Measurements from ENCODE around the gene PMEPA1.

DNA sequence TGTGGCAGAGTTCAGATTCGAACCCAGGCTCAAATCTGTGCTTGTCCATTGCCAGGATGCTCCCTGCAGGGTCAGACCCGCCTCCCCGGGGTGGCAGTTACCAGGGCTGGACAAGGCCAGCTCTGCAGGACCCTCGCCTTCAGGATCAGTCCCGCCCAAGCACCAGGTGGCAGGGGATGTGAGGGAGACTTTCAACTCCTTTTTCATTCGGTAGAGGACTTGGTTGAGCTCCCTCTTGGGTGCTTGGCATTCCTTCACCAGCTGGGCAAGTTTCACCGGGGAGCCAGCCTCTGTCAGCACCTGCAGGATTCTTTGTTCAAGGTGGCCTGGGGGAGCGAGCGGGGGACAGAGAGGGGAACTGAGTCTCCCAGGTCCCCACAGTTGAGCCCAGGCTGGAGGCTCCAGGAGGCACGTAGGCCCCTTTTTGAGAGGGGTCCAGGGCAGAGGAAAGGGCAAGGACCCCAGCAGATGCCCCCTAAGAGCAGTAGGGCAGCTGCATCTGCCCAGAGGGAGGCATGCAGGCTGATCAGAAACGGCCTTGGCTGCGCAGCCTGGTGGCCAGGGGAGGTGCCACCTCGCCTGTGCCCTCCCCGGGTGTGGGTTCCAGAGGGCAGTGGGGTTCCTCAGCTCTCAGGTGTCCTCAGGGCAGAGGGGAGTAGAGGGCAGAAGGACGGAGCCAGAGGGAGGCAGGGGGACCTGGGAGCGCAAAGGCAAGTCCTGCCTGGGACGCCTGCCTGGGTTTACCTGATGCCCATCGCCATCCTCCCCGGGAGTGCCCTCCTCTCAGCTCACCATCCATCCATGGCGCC, 93.5 kb downstream of the PMEPA1 start:
- TF ChIP-seq, protein P1, sequence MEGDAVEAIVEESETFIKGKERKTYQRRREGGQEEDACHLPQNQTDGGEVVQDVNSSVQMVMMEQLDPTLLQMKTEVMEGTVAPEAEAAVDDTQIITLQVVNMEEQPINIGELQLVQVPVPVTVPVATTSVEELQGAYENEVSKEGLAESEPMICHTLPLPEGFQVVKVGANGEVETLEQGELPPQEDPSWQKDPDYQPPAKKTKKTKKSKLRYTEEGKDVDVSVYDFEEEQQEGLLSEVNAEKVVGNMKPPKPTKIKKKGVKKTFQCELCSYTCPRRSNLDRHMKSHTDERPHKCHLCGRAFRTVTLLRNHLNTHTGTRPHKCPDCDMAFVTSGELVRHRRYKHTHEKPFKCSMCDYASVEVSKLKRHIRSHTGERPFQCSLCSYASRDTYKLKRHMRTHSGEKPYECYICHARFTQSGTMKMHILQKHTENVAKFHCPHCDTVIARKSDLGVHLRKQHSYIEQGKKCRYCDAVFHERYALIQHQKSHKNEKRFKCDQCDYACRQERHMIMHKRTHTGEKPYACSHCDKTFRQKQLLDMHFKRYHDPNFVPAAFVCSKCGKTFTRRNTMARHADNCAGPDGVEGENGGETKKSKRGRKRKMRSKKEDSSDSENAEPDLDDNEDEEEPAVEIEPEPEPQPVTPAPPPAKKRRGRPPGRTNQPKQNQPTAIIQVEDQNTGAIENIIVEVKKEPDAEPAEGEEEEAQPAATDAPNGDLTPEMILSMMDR (IDR thresholded peaks at IDR 0.05), result no peak
- TF ChIP-seq POLR2A (IDR thresholded peaks at IDR 0.05; ENCODE audit: low read depth), result no peak
- no peak for TF ChIP-seq POLR2AphosphoS5 (IDR thresholded peaks at IDR 0.05)
